Endothelial cell of umbilical vein (primary cell): ENCODE measurements around the gene MT3. TPM values are rescaled to one million over a fixed set of nuclear protein-coding genes. Genes with fewer than 3 reads are reported as not detected.

ENCODE experiments used
- BruUV-seq: library from RNA; stranded (reverse); fragments of 400-500 nt; replicated peaks from 2 replicates; lab custom pipeline; 2021; lab: Mats Ljungman, UMichigan
- CTCF ChIA-PET: fragments of 300-600, 350-600 bp; sonication (Branson Sonifier 250); formaldehyde crosslinking; loops from one replicate; lab custom pipeline; 2021; ENCODE audit warnings: antibody characterized with exemption, inconsistent platforms; lab: Charles Lee
- POLR2A ChIA-PET: fragments of 300-600, 350-600 bp; sonication (Branson Sonifier 250); formaldehyde crosslinking; loops from one replicate; lab custom pipeline; 2021; ENCODE audit warnings: antibody characterized with exemption, inconsistent platforms; lab: Charles Lee
- DNase-seq: peaks from one replicate; pipeline ENCODE4 v3.0.0-alpha.2; 2011; ENCODE audit warnings: low read depth, low spot score
- FAIRE-seq: peaks from 2 replicates; lab custom pipeline; 2011; peaks lifted over from hg19 to GRCh38; lab: Jason Lieb, UNC
- H2AFZ ChIP-seq: 2 replicates; pipeline ENCODE4 v1.6.0; 2012; ENCODE audit warnings: low read depth, low read length, control low read depth, inconsistent platforms
- H3K27ac ChIP-seq: 2 replicates; pipeline ENCODE4 v1.5.1; 2011; ENCODE audit warnings: low read depth, mild to moderate bottlenecking, control low read depth, low read length, moderate library complexity; ENCODE audit not compliant: insufficient read depth
- H3K27me3 ChIP-seq, 2 experiments: 2 replicates each; pipeline versions ENCODE4 v1.6.0 to v1.6.1; 2011; ENCODE audit warnings: low read length in 2 of 2, mixed read lengths in 1 of 2; ENCODE audit not compliant: control insufficient read depth in 2 of 2, insufficient read depth in 2 of 2
- H3K36me3 ChIP-seq, 2 experiments: 2 replicates in 1 of 2; 3 replicates in 1 of 2; pipeline ENCODE4 v1.5.1; 2011; ENCODE audit warnings: low read length in 2 of 2, mild to moderate bottlenecking in 1 of 2, moderate library complexity in 1 of 2; ENCODE audit not compliant: control insufficient read depth in 2 of 2, insufficient read depth in 2 of 2; ENCODE audit errors: extremely low read depth in 1 of 2
- H3K4me1 ChIP-seq: 3 replicates; pipeline ENCODE4 v1.5.1; 2011; ENCODE audit warnings: mild to moderate bottlenecking, low read length; ENCODE audit not compliant: control insufficient read depth, insufficient read depth; ENCODE audit errors: extremely low read depth
- H3K4me2 ChIP-seq: 2 replicates; pipeline ENCODE4 v1.6.1; 2011; ENCODE audit warnings: low read length, control low read depth, mixed read lengths; ENCODE audit not compliant: insufficient read depth
- H3K4me3 ChIP-seq, 3 experiments: fragments of 200-600 bp in 1 of 3; sonication (generic), shearing (Covaris generic) in 1 of 3; replicated peaks in 1 of 3; 2 replicates each; pipeline ENCODE4 v1.5.1; 2011 to 2016; ENCODE audit warnings: control low read depth in 3 of 3, low read length in 3 of 3, mild to moderate bottlenecking in 2 of 3, inconsistent platforms in 1 of 3, low read depth in 1 of 3, moderate library complexity in 1 of 3; ENCODE audit not compliant: insufficient read depth in 1 of 3
- H3K79me2 ChIP-seq: 2 replicates; pipeline ENCODE4 v1.6.0; 2012; ENCODE audit warnings: low read length, inconsistent platforms; ENCODE audit not compliant: control insufficient read depth, insufficient read depth
- H3K9ac ChIP-seq: replicated peaks from 2 replicates; pipeline ENCODE3; 2011; ENCODE audit warnings: low read length, control low read depth; ENCODE audit not compliant: insufficient read depth; ENCODE audit errors: extremely low read depth
- H3K9me1 ChIP-seq: replicated peaks from 3 replicates; pipeline ENCODE4 v1.6.0; 2011; ENCODE audit warnings: mild to moderate bottlenecking, low read length; ENCODE audit not compliant: control insufficient read depth, insufficient read depth; ENCODE audit errors: extremely low read depth
- H3K9me3 ChIP-seq: replicated peaks from 2 replicates; pipeline ENCODE4 v1.5.1; 2012; ENCODE audit warnings: low read length, inconsistent platforms; ENCODE audit not compliant: control insufficient read depth, insufficient read depth
- H4K20me1 ChIP-seq: replicated peaks from 2 replicates; pipeline ENCODE3; 2011; ENCODE audit warnings: mild to moderate bottlenecking, low read length; ENCODE audit not compliant: control insufficient read depth, insufficient read depth; ENCODE audit errors: extremely low read depth
- CTCF ChIP-seq, 2 donors: IDR thresholded peaks; 1 replicate in 1 of 2; 2 replicates in 1 of 2; pipeline ENCODE4 v1.5.1; 2011; ENCODE audit warnings: low read length in 2 of 2, mild to moderate bottlenecking in 2 of 2, moderate library complexity in 2 of 2, control low read depth in 1 of 2, inconsistent platforms in 1 of 2, low read depth in 1 of 2; ENCODE audit not compliant: insufficient read depth in 1 of 2; ENCODE audit errors: extremely low read depth in 1 of 2
- FOS ChIP-seq: IDR thresholded peaks from 2 replicates; pipeline ENCODE4 v1.6.1; 2011; ENCODE audit warnings: mild to moderate bottlenecking, low read length, moderate library complexity, borderline replicate concordance; ENCODE audit not compliant: insufficient read depth
- GATA2 ChIP-seq: IDR thresholded peaks from 2 replicates; pipeline ENCODE4 v1.7.0; 2011; ENCODE audit warnings: low read depth, mild to moderate bottlenecking, moderate library complexity, mixed read lengths, low read length; ENCODE audit not compliant: insufficient read length, insufficient read depth
- MAX ChIP-seq: IDR thresholded peaks from 2 replicates; pipeline ENCODE4 v1.6.1; 2011; ENCODE audit not compliant: insufficient read depth, insufficient read length
- MYC ChIP-seq: IDR thresholded peaks from one replicate; pipeline ENCODE4 v1.6.1; 2011; ENCODE audit warnings: mild to moderate bottlenecking, low read depth, low read length
- POLR2AphosphoS5 ChIP-seq: IDR thresholded peaks from 2 replicates; pipeline ENCODE4 v1.6.1; 2012; ENCODE audit warnings: low read depth, mild to moderate bottlenecking, control low read depth, low read length, moderate library complexity; ENCODE audit not compliant: insufficient read depth
- dilution Hi-C: fragments of 300-500 bp; cut with MboI; formaldehyde crosslinking; loops from one replicate; pipeline ENCODE4 v1.15.0; 2019; ENCODE audit warnings: low sequenced_read_pairs; ENCODE audit not compliant: extremely low pct_ligation_motif_present
- intact Hi-C: fragments of 100-400 bp; cut with micrococcal nuclease; formaldehyde crosslinking; loops from one replicate; pipeline ENCODE4 v1.10.0; 2022
- polyA plus RNA-seq, 4 experiments: library from polyadenylated mRNA; depleted of rRNA in 3 of 4; stranded (reverse) in 3 of 4; unstranded in 1 of 4; fragments of >200 nt; gene quantifications; 2 replicates each; pipeline versions ENCODE4 v1.2.1 to v1.2.3, GENCODE V29; 2011 to 2012; ENCODE audit warnings: missing spikeins in 1 of 4
- total RNA-seq: library from RNA; stranded (reverse); gene quantifications from 2 replicates; pipeline ENCODE4 v1.2.3, GENCODE V29; 2021

The MT3 gene
- total and polyA plus RNA-seq, 2 donors (not counting 3 experiments of a cell fraction or from before 2014, with no cell fraction given) = not detected

GRCh38 chr16:56558024-56558747 lies 31.1 kb upstream of the MT3 start:
- Histone ChIP-seq H3K27ac (no peak overlapping the region), H3K9ac (no peak overlapping the region), H3K4me2 (no peak overlapping the region), H3K4me3 (no peak overlapping the region), H4K20me1 (no peaks in the 10 kb centered on the region), H3K9me3 (no peaks in the 10 kb centered on the region), H3K79me2 (no peaks in the 10 kb centered on the region), H3K9me1 (no peaks in the 10 kb centered on the region), H3K36me3 (no peaks in the 10 kb centered on the region), H3K4me1 (no peaks in the 10 kb centered on the region), H2AFZ (no peak overlapping the region), H3K27me3 (peaks cover 14 to 18% of the 10 kb centered on the region in 2 experiments)
- no TSS peak for BruUV-seq
- DNase-seq = no peak
- dilution Hi-C loops (no loop called here), intact Hi-C loops (no loop called here)
- no peak for FAIRE-seq
- TF ChIP-seq POLR2AphosphoS5 = no peak
- TF ChIP-seq FOS = no peak
- TF ChIP-seq CTCF (IDR thresholded peaks at IDR 0.05; ENCODE audit: extremely low read depth in 1 of 2, insufficient read depth in 1 of 2, low read depth in 1 of 2, low read length in 2 of 2) = no peak
- TF ChIP-seq GATA2 = no peak
- no peak for TF ChIP-seq MAX
- TF ChIP-seq MYC = no peak
- POLR2A ChIA-PET = no interaction called here
- CTCF ChIA-PET = interaction anchor here (0.7 to 1.3 kb wide), 2 partner anchors 18 to 44 kb away, joined by 3 read pairs; no protein-coding TSS in a partner anchor
